GM12864 (cell line): ENCODE measurements around the gene SRR.
"Not testable (repeated sequence)": the region's sequence is repeated elsewhere in the genome, so short reads cannot be mapped to it uniquely, and the experiment has no call there.

Source experiments
- DNase-seq: peaks from one replicate; pipeline ENCODE4 v3.0.0-alpha.2; 2011; ENCODE audit warnings: low read depth
- H3K4me3 ChIP-seq: 2 replicates; pipeline ENCODE4 v1.5.1; 2011; ENCODE audit warnings: mild to moderate bottlenecking, low read depth, low read length, control low read depth
- TF ChIP-seq, protein P1 (sequence below): IDR thresholded peaks from 2 replicates; pipeline ENCODE4 v1.5.1; 2011; ENCODE audit warnings: low read depth, mild to moderate bottlenecking, moderate library complexity, low read length, control low read depth, inconsistent platforms; ENCODE audit errors: missing control alignments

The SRR gene, protein sequence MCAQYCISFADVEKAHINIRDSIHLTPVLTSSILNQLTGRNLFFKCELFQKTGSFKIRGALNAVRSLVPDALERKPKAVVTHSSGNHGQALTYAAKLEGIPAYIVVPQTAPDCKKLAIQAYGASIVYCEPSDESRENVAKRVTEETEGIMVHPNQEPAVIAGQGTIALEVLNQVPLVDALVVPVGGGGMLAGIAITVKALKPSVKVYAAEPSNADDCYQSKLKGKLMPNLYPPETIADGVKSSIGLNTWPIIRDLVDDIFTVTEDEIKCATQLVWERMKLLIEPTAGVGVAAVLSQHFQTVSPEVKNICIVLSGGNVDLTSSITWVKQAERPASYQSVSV

GRCh38 chr17:2303204-2304188 lies at the start of gene SRR, which contains the start of gene SMG6:
TSS of gene SRR (plus strand) at chr17:2303950. CDS start at chr17:2315561, 11,611 bp downstream.
TSS of gene SMG6 (minus strand) at chr17:2303785. CDS start at chr17:2303720, 65 bp downstream.
- TF ChIP-seq, protein P1, sequence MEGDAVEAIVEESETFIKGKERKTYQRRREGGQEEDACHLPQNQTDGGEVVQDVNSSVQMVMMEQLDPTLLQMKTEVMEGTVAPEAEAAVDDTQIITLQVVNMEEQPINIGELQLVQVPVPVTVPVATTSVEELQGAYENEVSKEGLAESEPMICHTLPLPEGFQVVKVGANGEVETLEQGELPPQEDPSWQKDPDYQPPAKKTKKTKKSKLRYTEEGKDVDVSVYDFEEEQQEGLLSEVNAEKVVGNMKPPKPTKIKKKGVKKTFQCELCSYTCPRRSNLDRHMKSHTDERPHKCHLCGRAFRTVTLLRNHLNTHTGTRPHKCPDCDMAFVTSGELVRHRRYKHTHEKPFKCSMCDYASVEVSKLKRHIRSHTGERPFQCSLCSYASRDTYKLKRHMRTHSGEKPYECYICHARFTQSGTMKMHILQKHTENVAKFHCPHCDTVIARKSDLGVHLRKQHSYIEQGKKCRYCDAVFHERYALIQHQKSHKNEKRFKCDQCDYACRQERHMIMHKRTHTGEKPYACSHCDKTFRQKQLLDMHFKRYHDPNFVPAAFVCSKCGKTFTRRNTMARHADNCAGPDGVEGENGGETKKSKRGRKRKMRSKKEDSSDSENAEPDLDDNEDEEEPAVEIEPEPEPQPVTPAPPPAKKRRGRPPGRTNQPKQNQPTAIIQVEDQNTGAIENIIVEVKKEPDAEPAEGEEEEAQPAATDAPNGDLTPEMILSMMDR, result no peak
- H3K4me3 ChIP-seq, result peak within 1 kb of the TSS; percentile 99
- peak; percentile 40 for DNase-seq

DNA sequence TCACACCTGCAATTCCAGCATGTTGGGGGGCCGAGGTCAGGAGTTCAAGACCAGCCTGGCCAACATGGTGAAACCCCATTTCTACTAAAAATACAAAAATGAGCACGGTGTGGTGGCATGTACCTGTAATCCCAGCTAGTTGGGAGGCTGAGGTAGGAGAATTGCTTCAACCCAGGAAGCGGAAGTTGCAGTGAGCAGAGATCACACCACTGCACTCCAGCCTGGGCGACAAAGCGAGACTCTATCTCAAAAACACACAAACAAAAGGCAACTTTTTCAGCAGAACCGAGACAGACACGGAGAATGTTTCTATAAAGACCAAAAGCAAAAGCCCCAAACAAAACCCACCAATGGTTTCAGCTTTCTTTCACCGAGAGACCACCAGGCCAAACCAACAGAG lies 44.9 kb upstream of the SRR start:
- not testable (repeated sequence) for DNase-seq, H3K4me3 ChIP-seq

DNA sequence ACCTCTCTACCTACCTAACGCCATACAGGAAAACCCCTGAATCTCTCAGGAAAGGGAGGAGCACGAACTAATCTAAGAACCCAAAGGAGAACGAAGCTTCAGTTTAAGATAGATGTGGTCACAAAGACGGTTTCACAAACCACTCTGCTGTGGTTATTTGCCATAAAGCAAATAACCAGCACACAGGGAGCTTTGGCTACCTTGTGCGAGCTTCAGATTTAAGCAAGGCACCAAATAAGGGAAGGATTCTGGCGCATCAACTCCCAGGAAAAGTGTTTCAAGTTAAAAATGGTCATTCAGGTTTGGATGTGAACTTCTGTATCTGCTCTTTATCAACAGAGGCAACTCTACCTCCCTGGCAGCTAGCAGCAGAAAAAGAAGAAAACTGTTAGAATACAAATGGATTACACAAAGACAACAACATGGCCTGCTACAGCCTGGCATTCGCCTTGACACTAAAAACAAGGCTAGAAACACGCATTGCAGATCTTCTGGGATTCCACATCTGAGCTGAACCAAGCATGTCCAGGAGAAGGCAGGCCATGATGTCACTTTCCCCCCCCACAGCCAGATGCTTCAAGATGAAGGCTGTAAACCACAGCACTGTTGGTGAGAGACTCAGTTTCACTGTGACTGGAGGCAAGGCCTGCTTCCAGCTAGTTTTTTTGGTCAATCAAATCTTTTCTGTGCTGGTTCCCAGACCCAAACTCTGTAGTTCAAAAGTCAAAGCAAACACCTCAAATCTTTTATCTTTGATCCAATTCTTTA lies 43.8 kb upstream of the SRR start:
- peak overlapping the region; percentile 3; the same call in 1 of the 2 replicates for H3K4me3 ChIP-seq
- TF ChIP-seq, protein P1, result no peak
- peak; percentile 91 for DNase-seq

DNA sequence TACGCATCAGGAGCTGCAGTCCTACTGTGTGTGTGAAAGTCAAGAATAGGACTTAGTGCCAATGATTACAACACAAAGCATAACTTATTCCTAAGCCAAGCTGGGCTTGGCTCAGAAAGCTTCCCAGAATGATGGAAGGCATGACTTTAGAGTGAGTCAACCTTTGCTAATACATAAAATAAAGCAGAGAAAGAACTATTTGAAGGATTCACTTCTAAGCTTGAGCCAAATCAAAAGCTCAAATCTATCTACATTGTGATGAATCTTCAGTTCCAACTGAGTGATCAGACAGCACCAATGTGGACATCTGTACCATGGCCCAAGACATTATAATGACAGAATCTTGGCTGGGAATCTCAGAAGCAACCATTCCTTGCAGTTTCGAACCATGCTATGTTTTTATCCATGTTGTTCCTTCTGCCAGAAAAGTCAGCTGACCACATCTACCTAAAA lies 41.6 kb upstream of the SRR start:
- TF ChIP-seq, protein P1, result no peak
- no peak for DNase-seq
- no peak overlapping the region for H3K4me3 ChIP-seq

DNA sequence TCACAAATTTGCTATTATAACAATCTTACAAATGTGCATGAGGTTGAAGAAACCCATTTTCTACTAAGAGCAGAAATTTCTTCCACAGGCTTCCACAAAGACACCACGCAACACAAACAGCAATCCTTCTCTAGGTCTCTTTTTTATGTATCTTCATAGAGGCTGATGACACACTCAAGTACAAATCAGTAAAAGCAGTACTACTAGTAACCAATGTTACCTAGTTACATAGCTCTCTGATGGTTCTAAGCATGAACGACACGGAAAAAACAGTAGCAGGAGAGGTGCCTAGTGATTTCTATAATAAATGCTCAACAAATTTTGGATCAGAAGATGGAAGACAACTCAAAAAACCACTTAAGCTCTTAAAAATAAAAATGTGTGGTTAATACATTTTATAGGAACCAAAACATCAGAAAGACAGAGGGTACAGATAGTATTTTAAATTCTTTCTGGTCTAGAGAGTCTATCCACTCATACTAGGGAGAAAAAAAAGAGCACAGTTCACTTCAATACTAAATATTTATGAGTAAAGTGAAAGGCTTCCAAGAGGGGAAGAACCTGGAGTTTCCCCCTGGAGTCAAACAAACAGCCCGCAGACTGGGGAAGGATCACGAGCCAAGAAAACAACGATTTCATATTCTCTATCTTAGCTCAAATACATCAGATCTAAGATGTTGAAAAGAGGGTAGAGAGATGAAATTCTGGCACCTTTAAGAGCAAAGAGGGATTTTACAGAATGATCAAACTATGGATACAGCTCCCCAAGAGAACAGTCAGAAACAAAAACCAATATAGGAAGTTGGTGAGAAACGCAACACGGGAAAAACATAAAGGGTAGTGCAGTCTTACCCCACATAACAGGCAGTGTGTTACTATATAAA lies 40.3 kb upstream of the SRR start:
- no peak for DNase-seq
- H3K4me3 ChIP-seq, result no peak overlapping the region
- TF ChIP-seq, protein P1, result no peak

DNA sequence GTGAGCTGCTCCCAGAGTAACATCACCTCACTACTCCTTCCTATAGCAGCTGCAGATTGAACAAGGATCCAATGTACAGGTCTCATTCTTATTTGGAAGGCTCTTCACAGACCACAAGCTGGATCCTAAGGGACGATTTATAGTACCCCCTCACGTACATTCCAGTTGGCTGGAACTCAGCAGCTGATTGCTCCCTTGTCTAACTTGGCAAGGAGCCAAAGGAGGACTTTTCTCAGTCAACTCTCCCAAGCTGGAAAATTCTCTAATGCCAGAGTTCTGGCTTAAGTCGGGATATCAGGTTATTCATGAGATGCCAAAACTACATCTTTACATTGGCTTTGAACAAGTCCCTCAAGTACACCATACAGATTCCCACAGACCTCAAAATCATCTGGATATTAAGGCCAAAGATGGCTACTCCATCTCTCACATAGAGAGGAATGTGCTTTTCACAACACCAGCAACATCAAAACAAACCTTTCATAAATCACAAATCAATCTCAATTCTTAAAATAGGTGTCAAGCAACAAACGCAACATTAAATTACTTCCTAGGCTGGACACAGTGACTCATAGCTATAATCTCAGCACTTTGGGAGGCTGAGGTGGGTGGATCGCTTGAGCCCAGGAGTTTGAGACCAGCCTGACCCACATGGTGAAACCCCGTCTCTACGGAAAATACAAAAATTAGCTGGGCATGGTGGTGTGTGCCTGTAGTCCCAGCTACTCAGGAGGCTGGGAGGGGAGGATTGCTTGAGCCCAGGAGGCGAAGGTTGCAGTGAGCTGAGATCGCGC lies 39.5 kb upstream of the SRR start:
- DNase-seq, result no peak
- TF ChIP-seq, protein P1, result no peak
- H3K4me3 ChIP-seq, result no peak overlapping the region

GRCh38 chr17:2265166-2265565 lies 38.6 kb upstream of the SRR start:
- DNase-seq, result not testable (repeated sequence)
- peak overlapping the region; percentile 3; the same call in 1 of the 2 replicates for H3K4me3 ChIP-seq
